Stimulated activated CD4-positive, alpha-beta T cell treated with anti-CD3 and anti-CD28 coated beads, Interleukin-12 subunit alpha, Interleukin-12 subunit beta, amount 100 ng/mL, for 4 hours (primary cell): Measurements from ENCODE around the gene HMGCL.
A peak's percentile ranks its signal among the peaks of the same experiment; 100 is the strongest.
"Not testable (repeated sequence)": the region's sequence is repeated elsewhere in the genome, so short reads cannot be mapped to it uniquely, and the experiment has no call there.

Experiments used
- DNase-seq: peaks from one replicate; pipeline ENCODE4 v3.0.0-alpha.2; 2020

Gene HMGCL

GRCh38 chr1:23797478-23798448, 27.5 kb downstream of the HMGCL start:
- no peak for DNase-seq

DNA sequence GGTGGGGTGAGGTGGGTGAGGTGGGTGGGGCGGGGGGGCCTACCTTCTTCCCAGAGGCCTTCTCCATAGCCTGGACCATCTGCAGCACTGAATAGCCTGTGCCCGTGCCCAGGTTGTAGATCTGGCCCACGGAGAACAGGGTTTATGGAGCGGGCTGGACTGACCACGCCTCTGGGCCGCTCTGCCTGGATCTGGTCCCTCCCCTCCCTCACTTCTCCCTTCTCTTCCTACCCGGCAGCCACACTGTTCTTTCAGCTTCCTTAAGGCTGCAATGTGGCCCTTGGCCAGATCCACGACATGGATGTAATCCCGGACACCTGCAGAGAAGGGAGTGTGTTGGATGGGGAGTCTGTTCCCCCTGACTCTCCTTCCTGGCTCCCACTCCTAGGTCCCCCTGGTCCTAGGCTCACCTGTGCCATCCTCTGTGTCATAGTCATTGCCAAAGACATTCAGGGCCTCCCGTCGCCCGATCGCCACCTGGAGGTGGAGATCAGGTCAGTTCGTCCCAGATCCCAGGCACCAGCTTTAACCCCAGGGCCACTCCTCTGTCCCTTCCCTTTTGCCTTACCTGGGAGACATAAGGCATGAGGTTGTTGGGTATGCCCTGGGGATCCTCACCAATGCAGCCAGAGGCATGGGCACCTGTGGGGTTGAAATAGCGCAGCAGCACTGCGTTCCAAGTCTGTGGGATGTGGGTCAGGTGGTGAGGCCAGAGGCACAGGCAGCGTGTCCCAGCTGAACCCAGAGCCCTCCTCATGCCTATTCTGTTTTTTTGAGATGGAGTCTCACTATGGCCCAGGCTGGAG, 28.6 kb downstream of the HMGCL start:
- DNase-seq, result no peak

DNA sequence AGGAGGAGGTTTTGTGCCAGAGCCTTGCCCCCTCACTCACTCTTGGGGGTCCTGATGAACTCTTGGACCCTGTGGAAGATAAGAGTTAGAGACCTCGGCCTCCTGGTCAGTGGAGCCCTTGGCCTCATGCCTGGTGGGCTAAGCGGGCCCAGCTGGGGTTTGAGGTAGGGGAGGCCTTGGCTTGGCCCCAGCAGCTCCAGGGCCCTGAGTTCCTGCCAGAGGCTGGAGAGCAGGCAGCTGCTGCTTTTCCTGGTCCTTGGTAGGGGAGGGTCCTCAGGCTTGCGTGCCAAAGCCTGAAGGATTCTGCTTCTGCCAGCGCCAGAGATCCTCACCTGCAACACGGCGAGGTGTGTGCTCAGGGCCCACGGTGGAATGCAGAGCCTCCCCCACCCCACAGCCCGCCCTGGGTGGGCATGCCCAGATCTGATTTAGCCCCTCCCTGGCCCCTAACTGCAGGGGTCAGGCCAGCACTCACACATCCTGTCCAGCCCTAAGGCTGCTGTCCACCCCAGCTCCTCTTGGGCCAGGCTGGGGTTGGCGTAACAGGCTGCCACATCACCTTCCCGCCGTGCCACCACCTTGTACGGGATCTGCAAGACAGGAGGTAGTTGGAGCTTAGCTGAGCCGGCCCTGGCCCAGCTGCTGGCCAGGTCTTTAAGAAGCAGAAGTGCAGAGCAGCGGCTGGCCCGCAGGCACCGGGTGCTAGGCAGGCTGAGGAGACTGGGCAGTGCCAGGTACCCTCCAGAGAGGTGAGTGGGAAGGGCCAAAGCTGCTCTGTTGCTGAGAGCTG, 29.4 kb downstream of the HMGCL start:
- DNase-seq, result no peak

DNA sequence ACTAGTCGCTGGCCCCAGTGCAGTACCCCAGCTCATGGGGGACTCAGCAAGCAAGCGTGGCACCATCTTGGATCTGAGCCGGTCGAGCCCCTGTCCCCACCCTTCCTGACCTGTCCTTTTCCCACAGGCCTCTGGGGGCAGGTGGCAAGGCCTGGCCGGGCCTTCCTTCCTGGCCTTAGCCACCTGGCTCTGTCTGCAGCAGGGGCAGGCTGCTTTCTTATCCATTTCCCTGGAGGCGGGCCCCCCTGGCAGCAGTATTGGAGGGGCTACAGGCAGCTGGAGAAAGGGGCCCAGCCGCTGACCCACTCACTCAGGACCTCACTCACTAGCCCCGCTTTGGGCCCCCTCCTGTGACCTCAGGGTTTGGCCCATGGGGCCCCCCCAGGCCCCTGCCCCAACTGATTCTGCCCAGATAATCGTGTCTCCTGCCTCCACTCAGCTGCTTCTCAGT, 30.5 kb downstream of the HMGCL start:
- DNase-seq, result not testable (repeated sequence)

- DNase-seq, result no peak
Measured at GRCh38 chr1:23793861-23794731, 31.1 kb downstream of the HMGCL start.

- no peak for DNase-seq
Measured at GRCh38 chr1:23793018-23793781, 32.0 kb downstream of the HMGCL start.

GRCh38 chr1:23792151-23792945, 32.9 kb downstream of the HMGCL start:
- DNase-seq, result no peak

- DNase-seq, result no peak
Measured at GRCh38 chr1:23791516-23792047, 33.6 kb downstream of the HMGCL start.

GRCh38 chr1:23790696-23791515, 34.3 kb downstream of the HMGCL start, which contains the start of gene LYPLA2:
Gene LYPLA2 (plus strand): TSS chr1:23791145. CDS start chr1:23792683, 1,538 bp downstream.
- peak; percentile 86 for DNase-seq

DNA sequence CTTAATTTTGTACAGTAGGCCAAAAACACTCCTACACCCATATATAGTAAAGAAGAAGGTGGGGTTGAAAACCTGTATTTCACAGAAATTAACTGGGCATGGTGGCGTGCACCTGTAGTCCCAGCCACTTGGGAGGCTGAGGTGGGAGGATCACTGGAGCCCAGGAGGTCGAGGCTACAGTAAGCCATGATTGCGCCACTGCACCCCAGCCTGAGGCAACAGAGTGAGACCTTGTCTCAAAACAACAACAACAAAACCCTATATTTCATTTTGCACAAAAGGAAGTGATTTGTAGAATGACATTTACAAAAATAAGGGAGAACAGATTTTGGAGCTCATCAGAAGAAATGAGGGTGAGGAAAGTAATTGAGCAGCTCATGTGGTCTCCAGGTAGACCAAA, 36.5 kb downstream of the HMGCL start:
- no peak for DNase-seq

- DNase-seq, result no peak
Measured at GRCh38 chr1:23787701-23788100, 37.5 kb downstream of the HMGCL start.

DNA sequence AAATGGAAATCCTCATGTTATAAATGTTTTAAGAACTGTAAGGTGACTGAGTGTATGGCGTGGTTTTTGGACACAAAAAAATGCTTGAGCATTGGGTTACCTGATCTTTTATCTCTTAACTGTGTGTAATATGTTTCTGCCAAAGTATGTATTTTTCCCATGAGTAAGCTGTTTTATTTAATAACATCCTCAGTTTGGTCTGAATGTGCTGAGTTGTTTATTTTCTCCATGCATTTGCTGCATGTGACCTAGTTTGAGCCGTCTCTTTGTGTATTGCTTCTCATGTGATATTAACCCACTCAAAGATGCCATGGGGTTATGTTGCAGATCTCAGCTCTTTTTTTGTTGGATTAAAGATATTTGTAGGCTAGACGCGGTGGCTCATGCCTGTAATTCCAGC, 40.4 kb downstream of the HMGCL start:
- no peak for DNase-seq

DNA sequence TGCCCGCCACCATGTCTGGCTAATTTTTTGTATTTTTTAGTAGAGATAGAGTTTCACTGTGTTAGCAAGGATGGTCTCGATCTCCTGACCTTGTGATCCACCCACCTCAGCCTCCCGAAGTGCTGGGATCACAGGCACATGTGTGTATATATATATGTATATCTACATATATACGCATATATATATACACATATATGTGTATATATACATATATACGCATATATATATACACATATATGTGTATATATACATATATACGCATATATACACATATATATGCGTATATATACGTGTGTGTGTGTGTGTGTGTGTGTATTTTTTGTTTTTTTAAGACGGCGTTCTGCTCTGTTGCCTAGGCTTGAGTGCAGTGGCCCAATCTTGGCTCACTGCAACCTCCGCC, 42.1 kb downstream of the HMGCL start:
- DNase-seq, result not testable (repeated sequence)

DNA sequence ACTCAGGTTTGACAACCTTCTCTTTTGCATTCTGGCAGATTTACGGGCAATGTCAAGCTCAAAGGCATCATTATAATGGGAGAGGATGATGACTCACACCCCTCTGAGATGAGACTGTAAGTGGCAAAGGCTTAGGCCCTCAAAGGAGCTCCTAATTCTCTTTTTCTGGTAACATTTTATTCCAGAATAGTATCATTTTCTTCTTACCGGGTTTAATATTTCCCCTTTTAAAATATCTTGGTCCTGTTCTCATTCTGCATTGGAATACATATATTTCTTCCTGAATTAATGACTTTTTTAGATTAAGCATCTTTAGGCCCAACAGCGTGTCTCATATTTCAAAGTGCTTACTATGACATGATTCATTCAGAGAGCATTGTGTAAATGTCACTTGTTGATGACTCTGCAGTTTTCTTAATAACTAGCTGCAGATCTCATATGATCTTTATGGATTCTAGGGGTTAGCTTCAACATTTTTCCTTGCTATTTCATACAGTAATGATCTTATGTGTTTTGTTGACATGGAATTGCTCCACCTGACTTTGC, 45.3 kb downstream of the HMGCL start:
- no peak for DNase-seq

DNA sequence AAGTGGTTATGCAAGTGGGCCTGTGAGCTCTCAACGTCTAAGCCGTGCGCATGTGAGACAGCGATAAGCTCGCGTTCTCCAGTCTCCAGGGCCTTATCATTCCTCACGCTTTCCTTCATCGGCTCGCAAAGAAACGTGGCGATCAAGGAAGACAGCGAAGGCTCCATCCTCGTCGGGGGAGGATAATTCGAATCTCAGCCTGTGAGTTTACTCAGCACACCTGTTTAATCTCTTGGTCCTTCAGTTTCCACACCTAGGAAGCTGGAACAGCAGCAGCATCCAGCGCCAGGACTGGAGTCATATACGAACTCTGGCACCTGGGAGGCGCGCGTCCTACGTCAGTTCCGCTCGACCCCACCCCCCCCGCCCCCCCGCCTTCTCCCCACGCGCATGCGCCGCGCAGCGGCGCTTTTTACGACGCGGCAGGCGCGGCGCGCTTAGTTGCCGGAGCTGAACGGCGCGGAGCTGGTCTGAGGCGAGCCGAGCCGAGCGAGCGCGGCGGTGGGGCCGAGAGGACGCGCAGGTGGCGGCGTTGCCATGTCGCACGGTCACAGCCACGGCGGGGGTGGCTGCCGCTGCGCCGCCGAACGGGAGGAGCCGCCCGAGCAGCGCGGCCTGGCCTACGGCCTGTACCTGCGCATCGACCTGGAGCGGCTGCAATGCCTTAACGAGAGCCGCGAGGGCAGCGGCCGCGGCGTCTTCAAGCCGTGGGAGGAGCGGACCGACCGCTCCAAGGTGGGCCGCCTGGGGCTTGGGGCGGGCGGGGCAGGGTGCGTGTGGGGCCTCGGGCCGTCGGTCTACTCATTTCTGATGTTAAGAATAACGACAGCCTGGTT, 47.0 kb downstream of the HMGCL start, which contains the start of gene PITHD1:
TSS of gene PITHD1 (plus strand) at position 440 of the 836 bp plus-strand sequence. CDS start at position 538, 98 bp downstream.
- DNase-seq, result peak; percentile 70

DNA sequence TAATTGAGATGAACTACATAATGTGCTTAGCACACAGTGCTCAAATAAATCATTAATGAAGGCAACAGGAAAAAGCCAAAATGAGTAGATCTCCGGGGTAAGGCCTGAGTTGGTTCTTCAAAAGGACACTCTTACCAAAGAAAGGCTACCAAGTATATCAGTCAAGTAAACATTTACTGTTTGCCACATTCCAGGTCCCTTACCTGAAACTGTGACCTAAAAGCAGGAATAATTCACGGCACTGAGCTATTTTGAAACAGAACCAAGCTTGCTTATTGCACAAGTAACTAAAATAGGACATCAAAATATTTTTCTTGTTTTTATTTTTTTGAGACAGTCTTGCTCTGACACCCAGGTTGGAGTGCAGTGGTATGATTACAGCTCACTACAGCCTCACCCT, 49.0 kb downstream of the HMGCL start:
- no peak for DNase-seq

DNA sequence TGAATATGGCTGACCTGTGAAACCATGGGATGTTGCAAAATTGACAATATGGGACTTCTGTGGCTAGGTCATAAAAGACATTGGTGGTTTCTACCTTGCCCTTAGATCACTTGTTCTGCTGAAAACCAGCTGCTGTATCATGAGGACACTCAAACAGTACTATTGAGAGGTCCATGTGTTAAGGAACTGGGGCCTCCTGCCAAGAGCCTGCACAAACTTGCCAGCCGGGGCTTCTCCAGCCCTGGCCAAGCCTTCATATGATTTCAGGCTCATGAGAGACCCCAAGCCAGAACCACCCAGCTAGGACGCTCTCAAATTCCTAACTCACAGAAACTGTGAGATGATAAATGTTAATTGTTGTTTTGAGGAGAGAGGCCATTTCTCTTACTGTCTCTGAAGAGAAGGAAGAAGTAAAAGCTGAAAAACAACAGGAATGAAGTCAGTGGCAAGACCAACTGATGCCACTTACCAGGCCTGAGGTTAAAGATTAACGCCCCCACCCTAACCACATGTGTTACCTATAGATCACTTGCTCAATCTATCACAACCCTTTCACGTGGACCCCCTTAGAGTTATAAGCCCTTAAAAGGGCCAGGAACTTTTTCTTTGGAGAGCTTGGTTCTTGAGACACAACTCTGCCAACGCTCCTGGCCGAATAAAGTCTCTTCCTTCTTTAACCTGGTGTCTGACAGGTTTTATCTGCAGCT, 50.9 kb downstream of the HMGCL start:
- DNase-seq, result no peak
